ENCODE data around the gene RNGTT. TPM values are rescaled to one million over a fixed set of nuclear protein-coding genes. Genes with fewer than 3 reads are reported as not detected.
"Not testable (repeated sequence)": the region's sequence is repeated elsewhere in the genome, so short reads cannot be mapped to it uniquely, and the experiment has no call there.

Gene RNGTT
- total RNA-seq, 1 donor from 2014 or later: 13.1 TPM

DNA sequence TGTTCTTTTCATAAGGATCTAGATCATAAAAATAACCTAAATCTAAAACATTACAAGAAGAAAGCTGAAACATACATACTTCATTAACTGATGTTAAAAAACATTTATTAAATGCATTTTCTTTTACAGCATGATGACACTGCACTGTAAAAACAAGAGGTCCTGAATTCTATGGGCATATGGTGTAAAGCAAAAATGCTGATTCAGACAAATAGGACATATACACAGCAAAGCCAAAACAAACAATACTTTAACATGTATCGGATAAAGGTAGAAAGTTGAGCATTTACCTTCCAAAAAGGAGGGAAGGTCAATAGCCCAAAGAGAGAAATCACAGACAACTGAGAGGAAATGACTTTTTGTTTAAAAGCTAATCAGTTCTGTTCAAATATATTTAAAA lies 221.5 kb downstream of the RNGTT start:
- peaks cover 4% of the 10 kb centered on the region for H3K4me1 Mint-ChIP-seq (ENCODE audit: low read depth)
- H3K27ac Mint-ChIP-seq (ENCODE audit: unreplicated experiment): no peak overlapping the region
- DNase-seq (ENCODE audit: low spot score): no peak
- H3K27me3 Mint-ChIP-seq (ENCODE audit: low read depth): no peaks in the 10 kb centered on the region
- peaks cover 4% of the 10 kb centered on the region for H3K36me3 Mint-ChIP-seq (ENCODE audit: low read depth)
- no peak overlapping the region for H3K4me3 Mint-ChIP-seq (ENCODE audit: unreplicated experiment)
- H3K9me3 Mint-ChIP-seq (ENCODE audit: low read depth): peaks cover 5% of the 10 kb centered on the region
- TF ChIP-seq, protein P1, sequence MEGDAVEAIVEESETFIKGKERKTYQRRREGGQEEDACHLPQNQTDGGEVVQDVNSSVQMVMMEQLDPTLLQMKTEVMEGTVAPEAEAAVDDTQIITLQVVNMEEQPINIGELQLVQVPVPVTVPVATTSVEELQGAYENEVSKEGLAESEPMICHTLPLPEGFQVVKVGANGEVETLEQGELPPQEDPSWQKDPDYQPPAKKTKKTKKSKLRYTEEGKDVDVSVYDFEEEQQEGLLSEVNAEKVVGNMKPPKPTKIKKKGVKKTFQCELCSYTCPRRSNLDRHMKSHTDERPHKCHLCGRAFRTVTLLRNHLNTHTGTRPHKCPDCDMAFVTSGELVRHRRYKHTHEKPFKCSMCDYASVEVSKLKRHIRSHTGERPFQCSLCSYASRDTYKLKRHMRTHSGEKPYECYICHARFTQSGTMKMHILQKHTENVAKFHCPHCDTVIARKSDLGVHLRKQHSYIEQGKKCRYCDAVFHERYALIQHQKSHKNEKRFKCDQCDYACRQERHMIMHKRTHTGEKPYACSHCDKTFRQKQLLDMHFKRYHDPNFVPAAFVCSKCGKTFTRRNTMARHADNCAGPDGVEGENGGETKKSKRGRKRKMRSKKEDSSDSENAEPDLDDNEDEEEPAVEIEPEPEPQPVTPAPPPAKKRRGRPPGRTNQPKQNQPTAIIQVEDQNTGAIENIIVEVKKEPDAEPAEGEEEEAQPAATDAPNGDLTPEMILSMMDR (IDR thresholded peaks at IDR 0.05): no peak

DNA sequence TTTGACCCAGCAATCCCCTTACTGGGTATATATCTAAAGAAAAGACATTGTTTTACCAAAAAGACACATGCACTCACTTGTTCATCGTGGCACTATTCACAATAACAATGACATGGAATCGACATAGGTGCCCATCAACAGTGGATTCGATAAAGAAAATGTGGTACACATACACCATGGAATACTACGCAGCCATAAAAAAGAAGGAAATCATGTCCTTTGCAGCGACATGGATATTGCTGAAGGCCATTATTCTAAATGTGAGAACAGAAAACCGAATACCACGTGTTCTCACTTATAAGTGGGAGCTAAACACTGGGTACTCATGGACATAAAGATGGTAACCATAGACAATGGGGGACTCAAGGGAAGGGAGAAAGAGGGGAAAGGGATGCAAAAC lies 222.3 kb downstream of the RNGTT start:
- H3K36me3 Mint-ChIP-seq (ENCODE audit: low read depth): peaks cover 4% of the 10 kb centered on the region
- H3K4me3 Mint-ChIP-seq (ENCODE audit: unreplicated experiment): no peak overlapping the region
- TF ChIP-seq, protein P1 (IDR thresholded peaks at IDR 0.05): no peak
- H3K9me3 Mint-ChIP-seq (ENCODE audit: low read depth): peaks cover 5% of the 10 kb centered on the region
- DNase-seq (ENCODE audit: low spot score): no peak
- H3K27ac Mint-ChIP-seq (ENCODE audit: unreplicated experiment): no peak overlapping the region
- no peaks in the 10 kb centered on the region for H3K27me3 Mint-ChIP-seq (ENCODE audit: low read depth)
- H3K4me1 Mint-ChIP-seq (ENCODE audit: low read depth): peaks cover 6% of the 10 kb centered on the region

DNA sequence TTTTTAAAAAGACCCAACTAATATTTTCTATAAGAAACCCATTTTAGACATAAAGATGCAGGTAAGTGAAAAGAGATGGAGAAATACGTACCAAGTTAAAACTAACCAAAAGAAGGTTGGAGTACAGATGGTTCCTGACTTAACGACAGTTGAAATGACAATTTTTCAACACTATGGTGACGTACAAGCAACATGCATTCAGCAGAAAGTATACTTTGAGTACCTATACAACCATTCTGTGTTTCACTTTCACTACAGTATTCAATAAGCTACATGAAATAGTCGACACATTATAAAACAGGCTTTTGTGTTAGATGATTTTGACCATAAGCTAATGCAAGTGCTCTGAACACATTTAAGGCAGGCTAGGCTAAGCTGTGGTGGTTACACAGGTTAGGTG lies 228.9 kb downstream of the RNGTT start:
- Mint-ChIP-seq H3K36me3 (ENCODE audit: low read depth) (peaks cover 2% of the 10 kb centered on the region), H3K27me3 (ENCODE audit: low read depth) (no peaks in the 10 kb centered on the region), H3K27ac (ENCODE audit: unreplicated experiment) (no peak overlapping the region), H3K4me3 (ENCODE audit: unreplicated experiment) (no peak overlapping the region), H3K4me1 (ENCODE audit: low read depth) (peaks cover 14% of the 10 kb centered on the region), H3K9me3 (ENCODE audit: low read depth) (no peaks in the 10 kb centered on the region)
- TF ChIP-seq, protein P1 (IDR thresholded peaks at IDR 0.05): no peak
- no peak for DNase-seq (ENCODE audit: low spot score)

DNA sequence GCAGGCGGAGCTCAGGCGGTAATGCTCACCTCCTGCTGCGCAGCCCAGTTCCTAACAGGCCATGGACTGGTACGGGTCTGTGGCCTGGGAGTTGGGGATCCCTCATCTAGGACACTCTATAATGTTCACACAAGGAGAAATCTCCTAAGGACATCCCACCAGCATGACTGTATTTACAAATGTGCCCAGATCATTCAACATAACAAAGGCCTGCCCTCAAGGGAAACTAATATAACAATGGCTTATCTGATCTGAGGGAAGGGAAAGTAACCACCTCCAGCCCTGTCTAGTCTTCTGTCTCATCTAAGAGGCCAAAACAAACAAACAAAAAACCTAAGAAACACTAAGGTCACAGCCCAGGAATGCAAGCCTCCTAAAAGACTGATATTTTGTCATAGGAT lies 232.8 kb downstream of the RNGTT start:
- Mint-ChIP-seq H3K36me3 (ENCODE audit: low read depth) (peaks cover 2% of the 10 kb centered on the region), H3K9me3 (ENCODE audit: low read depth) (no peaks in the 10 kb centered on the region), H3K4me3 (ENCODE audit: unreplicated experiment) (no peak overlapping the region), H3K4me1 (ENCODE audit: low read depth) (peaks cover 22% of the 10 kb centered on the region), H3K27me3 (ENCODE audit: low read depth) (no peaks in the 10 kb centered on the region), H3K27ac (ENCODE audit: unreplicated experiment) (peak overlapping the region; percentile 29)
- TF ChIP-seq, protein P1 (IDR thresholded peaks at IDR 0.05): no peak
- DNase-seq (ENCODE audit: low spot score): no peak

DNA sequence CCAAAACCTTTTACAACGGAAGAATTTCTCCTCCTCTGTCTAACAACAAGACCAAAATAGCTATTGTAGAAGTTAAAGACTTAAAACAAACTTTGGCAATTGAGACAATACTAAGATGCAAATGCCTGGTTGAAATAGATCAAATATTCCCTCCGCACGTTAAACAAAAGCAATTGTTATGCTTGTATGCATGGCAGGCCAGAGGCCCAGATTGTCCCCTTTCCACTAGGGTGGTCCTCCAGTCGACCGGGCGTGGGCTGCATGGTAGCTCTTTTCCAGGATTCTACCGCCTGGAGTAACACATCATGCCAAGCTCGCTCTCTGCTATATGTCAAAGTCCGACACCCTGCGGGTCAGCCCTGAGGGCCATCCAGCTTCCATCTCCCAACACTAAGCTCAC lies 234.7 kb downstream of the RNGTT start:
- Mint-ChIP-seq H3K4me3 (ENCODE audit: unreplicated experiment) (no peak overlapping the region), H3K4me1 (ENCODE audit: low read depth) (peaks cover 33% of the 10 kb centered on the region), H3K27me3 (ENCODE audit: low read depth) (no peaks in the 10 kb centered on the region), H3K36me3 (ENCODE audit: low read depth) (peaks cover 3% of the 10 kb centered on the region), H3K9me3 (ENCODE audit: low read depth) (no peaks in the 10 kb centered on the region), H3K27ac (ENCODE audit: unreplicated experiment) (no peak overlapping the region)
- TF ChIP-seq, protein P1 (IDR thresholded peaks at IDR 0.05): no peak
- peak; percentile 56 for DNase-seq (ENCODE audit: low spot score)

DNA sequence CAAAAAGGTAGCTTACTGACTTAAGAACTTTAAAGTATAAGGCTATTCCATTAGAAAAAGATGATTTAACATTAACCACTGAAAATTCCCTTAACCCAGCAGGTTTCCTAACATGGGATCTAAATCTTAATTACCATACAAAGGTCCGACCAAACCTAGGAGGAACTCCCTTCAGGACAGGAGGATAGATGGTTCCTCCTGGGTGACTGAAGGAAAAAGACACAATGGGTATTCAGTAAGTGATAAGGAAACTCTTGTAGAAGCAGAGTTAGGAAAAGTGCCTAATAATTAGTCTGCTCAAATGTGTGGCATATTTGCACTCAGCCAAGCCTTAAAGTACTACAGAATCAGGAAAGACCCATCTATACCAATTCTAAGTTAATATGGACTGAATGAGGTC lies 237.0 kb downstream of the RNGTT start:
- not testable (repeated sequence) for H3K9me3 Mint-ChIP-seq (ENCODE audit: low read depth); H3K27ac Mint-ChIP-seq (ENCODE audit: unreplicated experiment); H3K4me3 Mint-ChIP-seq (ENCODE audit: unreplicated experiment)

More for the DNA sequence above, 237.0 kb downstream of the RNGTT start:
- not testable (repeated sequence) for H3K36me3 Mint-ChIP-seq (ENCODE audit: low read depth); H3K27me3 Mint-ChIP-seq (ENCODE audit: low read depth); DNase-seq (ENCODE audit: low spot score)
- H3K4me1 Mint-ChIP-seq (ENCODE audit: low read depth): peaks cover 33% of the 10 kb centered on the region
